OCI-LY1 (cell line): ENCODE results near the gene EVI5L.

Experiments used
- H2AFZ ChIP-seq: fragments of 200-600 bp; sonication (generic), shearing (Covaris generic); 2 replicates; pipeline ENCODE4 v1.6.0; 2014; ENCODE audit warnings: antibody characterized with exemption, mild to moderate bottlenecking, low read length
- H3F3A ChIP-seq: fragments of 200-600 bp; sonication (generic), shearing (Covaris generic); 2 replicates; pipeline ENCODE4 v1.6.0; 2014; ENCODE audit warnings: mild to moderate bottlenecking, antibody characterized with exemption, low read length, moderate library complexity; ENCODE audit not compliant: insufficient read depth
- H3K27ac ChIP-seq: fragments of 200-600 bp; sonication (generic); 2 replicates; pipeline ENCODE4 v1.5.1; 2014; ENCODE audit warnings: low read length, mixed run types, mild to moderate bottlenecking, low read depth; ENCODE audit not compliant: poor library complexity, severe bottlenecking
- H3K27me3 ChIP-seq: fragments of 200-600 bp; sonication (generic); 2 replicates; pipeline ENCODE4 v1.6.0; 2014; ENCODE audit warnings: antibody characterized with exemption, mild to moderate bottlenecking, low read length, moderate library complexity; ENCODE audit not compliant: insufficient read depth
- H3K36me3 ChIP-seq: fragments of 200-600 bp; sonication (generic); 2 replicates; pipeline ENCODE4 v1.6.1; 2014; ENCODE audit warnings: mild to moderate bottlenecking, antibody characterized with exemption, low read length, moderate library complexity, mixed read lengths; ENCODE audit not compliant: insufficient read depth
- H3K4me1 ChIP-seq: fragments of 200-600 bp; sonication (generic); 2 replicates; pipeline ENCODE4 v1.5.1; 2014; ENCODE audit warnings: mild to moderate bottlenecking, low read length, moderate library complexity; ENCODE audit not compliant: insufficient read depth, severe bottlenecking
- H3K4me2 ChIP-seq: fragments of 200-600 bp; sonication (generic), shearing (Covaris generic); 2 replicates; pipeline ENCODE4 v1.6.1; 2014; ENCODE audit warnings: low read length
- H3K4me3 ChIP-seq: fragments of 200-600 bp; sonication (generic); 2 replicates; pipeline ENCODE4 v1.5.1; 2014; ENCODE audit warnings: low read length, low read depth, mild to moderate bottlenecking, mixed read lengths; ENCODE audit not compliant: poor library complexity, severe bottlenecking
- H3K79me2 ChIP-seq: fragments of 200-600 bp; shearing (Covaris generic); 2 replicates; pipeline ENCODE4 v1.6.1; 2016; ENCODE audit warnings: mixed run types, low read length, mixed read lengths; ENCODE audit not compliant: insufficient read depth
- H3K9ac ChIP-seq: fragments of 200-600 bp; sonication (generic), shearing (Covaris generic); 2 replicates; pipeline ENCODE4 v1.6.1; 2014; ENCODE audit warnings: mild to moderate bottlenecking, low read length, mixed read lengths
- H3K9me2 ChIP-seq: fragments of 200-600 bp; sonication (generic), shearing (Covaris generic); 2 replicates; pipeline ENCODE4 v1.6.1; 2014; ENCODE audit warnings: low read depth, mild to moderate bottlenecking, low read length, mixed read lengths
- H3K9me3 ChIP-seq: fragments of 200-600 bp; shearing (Covaris generic); 2 replicates; pipeline ENCODE4 v1.6.1; 2014; ENCODE audit warnings: low read length, mixed read lengths
- H4K20me1 ChIP-seq: fragments of 200-600 bp; sonication (generic), shearing (Covaris generic); 2 replicates; pipeline ENCODE4 v1.6.0; 2016; ENCODE audit warnings: mild to moderate bottlenecking, low read length; ENCODE audit not compliant: insufficient read depth
- CTCF ChIP-seq: fragments of 200-600 bp; sonication (generic), shearing (Covaris generic); IDR thresholded peaks from 2 replicates; pipeline ENCODE4 v1.5.1; 2017; ENCODE audit warnings: mild to moderate bottlenecking, antibody characterized with exemption, low read length, moderate library complexity, mixed read lengths
- EZH2 ChIP-seq: fragments of 200-600 bp; sonication (generic), shearing (Covaris generic); IDR thresholded peaks from 2 replicates; pipeline ENCODE4 v1.8.0; 2017; ENCODE audit warnings: borderline replicate concordance, mixed run types, mild to moderate bottlenecking, antibody characterized with exemption, low read length, moderate library complexity, mixed read lengths

Gene EVI5L

GRCh38 chr19:7898967-7899366 is 68.9 kb downstream of the EVI5L start:
- Histone ChIP-seq H3K9me2 (no peaks in the 10 kb centered on the region), H3K27me3 (no peaks in the 10 kb centered on the region), H3K9ac (no peak overlapping the region), H3K9me3 (no peaks in the 10 kb centered on the region), H3K4me1 (peaks cover 14% of the 10 kb centered on the region), H3K36me3 (no peaks in the 10 kb centered on the region), H3K4me3 (no peak overlapping the region), H3K4me2 (no peak overlapping the region), H3K79me2 (no peaks in the 10 kb centered on the region), H3F3A (no peaks in the 10 kb centered on the region), H3K27ac (no peak overlapping the region), H2AFZ (no peak overlapping the region), H4K20me1 (no peaks in the 10 kb centered on the region)
- TF ChIP-seq EZH2 (no peak), CTCF (no peak)

DNA sequence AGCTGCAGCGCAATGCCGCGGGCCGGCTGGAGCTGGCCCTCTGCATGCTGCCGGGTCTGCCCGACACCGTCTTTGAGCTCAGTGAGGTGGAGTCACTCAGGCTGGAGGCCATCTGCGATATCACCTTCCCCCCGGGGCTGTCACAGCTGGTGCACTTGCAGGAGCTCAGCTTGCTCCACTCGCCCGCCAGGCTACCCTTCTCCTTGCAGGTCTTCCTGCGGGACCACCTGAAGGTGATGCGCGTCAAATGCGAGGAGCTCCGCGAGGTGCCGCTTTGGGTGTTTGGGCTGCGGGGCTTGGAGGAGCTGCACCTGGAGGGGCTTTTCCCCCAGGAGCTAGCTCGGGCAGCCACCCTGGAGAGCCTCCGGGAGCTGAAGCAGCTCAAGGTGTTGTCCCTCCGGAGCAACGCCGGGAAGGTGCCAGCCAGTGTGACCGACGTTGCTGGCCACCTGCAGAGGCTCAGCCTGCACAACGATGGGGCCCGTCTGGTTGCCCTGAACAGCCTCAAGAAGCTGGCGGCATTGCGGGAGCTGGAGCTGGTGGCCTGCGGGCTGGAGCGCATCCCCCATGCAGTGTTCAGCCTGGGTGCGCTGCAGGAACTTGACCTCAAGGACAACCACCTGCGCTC is 69.8 kb downstream of the EVI5L start:
- TF ChIP-seq EZH2 (no peak), CTCF (no peak)
- Histone ChIP-seq H3K79me2 (peaks cover 7% of the 10 kb centered on the region), H3K27me3 (no peaks in the 10 kb centered on the region), H4K20me1 (no peaks in the 10 kb centered on the region), H3K36me3 (no peaks in the 10 kb centered on the region), H3F3A (no peaks in the 10 kb centered on the region), H3K9ac (no peak overlapping the region), H3K27ac (no peak overlapping the region), H3K9me2 (no peaks in the 10 kb centered on the region), H3K4me2 (no peak overlapping the region), H3K4me3 (no peak overlapping the region), H3K9me3 (no peaks in the 10 kb centered on the region), H3K4me1 (peaks cover 18% of the 10 kb centered on the region), H2AFZ (no peak overlapping the region)

DNA sequence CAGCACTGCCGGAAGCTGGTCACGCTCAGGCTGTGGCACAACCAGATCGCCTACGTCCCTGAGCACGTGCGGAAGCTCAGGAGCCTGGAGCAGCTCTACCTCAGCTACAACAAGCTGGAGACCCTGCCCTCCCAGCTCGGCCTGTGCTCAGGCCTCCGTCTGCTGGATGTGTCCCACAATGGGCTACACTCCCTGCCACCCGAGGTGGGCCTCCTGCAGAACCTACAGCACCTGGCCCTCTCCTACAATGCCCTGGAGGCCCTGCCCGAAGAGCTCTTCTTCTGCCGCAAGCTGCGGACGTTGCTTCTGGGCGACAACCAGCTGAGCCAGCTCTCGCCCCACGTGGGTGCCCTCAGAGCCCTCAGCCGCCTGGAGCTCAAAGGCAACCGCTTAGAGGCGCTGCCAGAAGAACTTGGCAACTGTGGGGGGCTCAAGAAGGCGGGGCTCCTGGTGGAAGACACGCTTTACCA is 70.4 kb downstream of the EVI5L start:
- no peaks in the 10 kb centered on the region for H3K9me2 ChIP-seq
- H3K4me1 ChIP-seq: peaks cover 20% of the 10 kb centered on the region
- no peak overlapping the region for H3K4me3 ChIP-seq
- no peak overlapping the region for H3K4me2 ChIP-seq
- no peaks in the 10 kb centered on the region for H4K20me1 ChIP-seq
- no peak overlapping the region for H3K9ac ChIP-seq
- TF ChIP-seq CTCF (no peak), EZH2 (no peak)
- no peak overlapping the region for H3K27ac ChIP-seq
- no peaks in the 10 kb centered on the region for H3K36me3 ChIP-seq
- H2AFZ ChIP-seq: no peak overlapping the region
- no peaks in the 10 kb centered on the region for H3F3A ChIP-seq
- no peaks in the 10 kb centered on the region for H3K27me3 ChIP-seq
- H3K9me3 ChIP-seq: no peaks in the 10 kb centered on the region
- peaks cover 9% of the 10 kb centered on the region for H3K79me2 ChIP-seq
